Left lung (tissue), 10 donors: ENCODE results near the gene VPS54. TPM values are rescaled to one million over a fixed set of nuclear protein-coding genes. Genes with fewer than 3 reads are reported as not detected.

Source experiments
- ATAC-seq: fragments of 200-7000 bp; cut with Tn5 transposase; one replicate; pipeline ENCODE4 v1.9.1; 2020; ENCODE audit warnings: moderate library complexity
- DNase-seq, 4 donors: peaks; one replicate each; pipeline ENCODE4 v3.0.0-alpha.2; 2013 to 2020
- H3K27ac ChIP-seq, 2 donors: fragments of 200-600 bp; sonication (generic) in 1 of 2; one replicate each; pipeline versions ENCODE4 v1.5.0 to v1.8.0; 2020 to 2021
- H3K27me3 ChIP-seq, 2 donors: fragments of 200-600 bp; sonication (generic) in 1 of 2; one replicate each; pipeline versions ENCODE4 v1.5.0 to v1.8.0; 2020 to 2021
- H3K36me3 ChIP-seq, 2 donors: fragments of 200-600 bp; sonication (generic) in 1 of 2; one replicate each; pipeline versions ENCODE4 v1.5.0 to v1.8.0; 2020 to 2021
- H3K4me1 ChIP-seq, 2 donors: fragments of 200-600 bp; one replicate each; pipeline ENCODE4 v1.8.0; 2021
- H3K4me3 ChIP-seq, 2 donors: fragments of 200-600 bp; sonication (generic) in 1 of 2; one replicate each; pipeline versions ENCODE4 v1.5.0 to v1.8.0; 2020 to 2021; ENCODE audit warnings: mild to moderate bottlenecking in 1 of 2
- H3K9me3 ChIP-seq, 2 donors: fragments of 200-600 bp; sonication (generic) in 1 of 2; one replicate each; pipeline versions ENCODE4 v1.5.0 to v1.8.0; 2020 to 2021
- intact Hi-C, 2 donors: fragments of 100-400 bp; cut with DNase I; formaldehyde crosslinking; loops; one replicate each; pipeline versions ENCODE4 v1.11.2 to v1.14.2; 2022
- polyA plus RNA-seq, 6 donors: library from polyadenylated mRNA; unstranded; fragments of 120-200 nt; gene quantifications; one replicate each; pipeline ENCODE4 v1.2.1, GENCODE V29; 2013; ENCODE audit not compliant: insufficient read length in 6 of 6
- total RNA-seq, 2 donors: library from RNA; stranded (reverse); fragmentation: NEBNext Ultra II Directional; extraction: Animal tissue kit (Norgen Biotek cat#: 25700); gene quantifications; one replicate each; pipeline ENCODE4 v1.2.1, GENCODE V29; 2021
- TF ChIP-seq, protein P1 (sequence below), 2 donors: fragments of 200-600 bp; sonication (generic) in 1 of 2; IDR thresholded peaks; one replicate each; pipeline versions ENCODE4 v1.5.0 to v1.8.0; 2021; ENCODE audit warnings: antibody characterized with exemption in 2 of 2
- donor health status: DM: no; HTN: yes; CAD: no.
- donor health status: DM: no; HTN: no; CAD: no.

The VPS54 gene
- total and polyA plus RNA-seq, 8 donors = 24.1 to 53.2 (median 47.3) TPM

DNA sequence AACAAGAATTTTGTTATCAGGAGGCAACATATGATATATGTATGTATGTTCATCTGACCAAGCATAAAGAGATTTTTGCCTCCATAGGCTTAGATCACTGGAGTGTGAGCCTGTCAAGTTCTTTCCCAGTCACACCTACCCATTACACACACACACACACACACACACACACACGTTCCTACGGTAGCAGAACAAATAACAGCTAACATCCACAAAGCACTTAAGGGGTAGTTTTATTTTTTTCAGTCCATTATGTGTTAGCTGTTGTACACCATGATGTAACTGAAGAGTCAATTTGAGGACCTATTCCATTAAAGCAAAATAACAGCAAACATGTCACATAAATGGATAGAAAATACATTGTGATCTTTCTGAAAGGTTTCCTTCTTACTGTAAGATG is 138.0 kb downstream of the VPS54 start:
- Histone ChIP-seq H3K4me3 (no peak overlapping the region), H3K9me3 (no peaks in the 10 kb centered on the region), H3K27me3 (no peaks in the 10 kb centered on the region), H3K4me1 (no peaks in the 10 kb centered on the region), H3K27ac (no peak overlapping the region), H3K36me3 (peaks cover 0 to 61% of the 10 kb centered on the region in 2 donors)
- ATAC-seq = peak; percentile 63
- intact Hi-C loops = no loop called here
- peak in 1 of 4 donors; percentile 27 for DNase-seq
- TF ChIP-seq, protein P1, sequence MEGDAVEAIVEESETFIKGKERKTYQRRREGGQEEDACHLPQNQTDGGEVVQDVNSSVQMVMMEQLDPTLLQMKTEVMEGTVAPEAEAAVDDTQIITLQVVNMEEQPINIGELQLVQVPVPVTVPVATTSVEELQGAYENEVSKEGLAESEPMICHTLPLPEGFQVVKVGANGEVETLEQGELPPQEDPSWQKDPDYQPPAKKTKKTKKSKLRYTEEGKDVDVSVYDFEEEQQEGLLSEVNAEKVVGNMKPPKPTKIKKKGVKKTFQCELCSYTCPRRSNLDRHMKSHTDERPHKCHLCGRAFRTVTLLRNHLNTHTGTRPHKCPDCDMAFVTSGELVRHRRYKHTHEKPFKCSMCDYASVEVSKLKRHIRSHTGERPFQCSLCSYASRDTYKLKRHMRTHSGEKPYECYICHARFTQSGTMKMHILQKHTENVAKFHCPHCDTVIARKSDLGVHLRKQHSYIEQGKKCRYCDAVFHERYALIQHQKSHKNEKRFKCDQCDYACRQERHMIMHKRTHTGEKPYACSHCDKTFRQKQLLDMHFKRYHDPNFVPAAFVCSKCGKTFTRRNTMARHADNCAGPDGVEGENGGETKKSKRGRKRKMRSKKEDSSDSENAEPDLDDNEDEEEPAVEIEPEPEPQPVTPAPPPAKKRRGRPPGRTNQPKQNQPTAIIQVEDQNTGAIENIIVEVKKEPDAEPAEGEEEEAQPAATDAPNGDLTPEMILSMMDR (IDR thresholded peaks at IDR 0.05) = no peak

DNA sequence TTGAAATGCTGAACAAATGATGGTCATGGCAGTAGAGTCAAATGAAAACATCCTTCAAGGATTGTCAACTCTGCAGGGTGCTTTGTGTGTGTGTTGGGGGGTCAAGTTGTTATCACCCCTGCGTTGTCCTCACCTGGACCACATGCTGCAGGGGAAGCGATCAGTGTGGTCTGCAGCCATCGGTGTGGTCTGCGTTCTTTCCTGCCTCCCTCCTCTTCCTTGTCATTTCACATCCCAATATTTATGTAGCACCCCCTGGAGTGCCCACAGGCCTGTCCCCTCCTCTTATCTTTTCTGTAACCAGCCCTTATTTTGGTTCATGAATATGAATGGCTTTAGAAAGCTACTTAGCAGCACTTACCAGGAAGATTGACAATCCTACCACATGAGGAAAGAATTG is 138.6 kb downstream of the VPS54 start:
- intact Hi-C loops = no loop called here
- TF ChIP-seq, protein P1 (IDR thresholded peaks at IDR 0.05) = no peak
- no peak overlapping the region for H3K4me3 ChIP-seq
- no peaks in the 10 kb centered on the region for H3K9me3 ChIP-seq
- no peak for ATAC-seq
- H3K36me3 ChIP-seq = peaks cover 0 to 56% of the 10 kb centered on the region in 2 donors
- no peak overlapping the region for H3K27ac ChIP-seq
- H3K27me3 ChIP-seq = no peaks in the 10 kb centered on the region
- no peak for DNase-seq
- no peaks in the 10 kb centered on the region for H3K4me1 ChIP-seq

DNA sequence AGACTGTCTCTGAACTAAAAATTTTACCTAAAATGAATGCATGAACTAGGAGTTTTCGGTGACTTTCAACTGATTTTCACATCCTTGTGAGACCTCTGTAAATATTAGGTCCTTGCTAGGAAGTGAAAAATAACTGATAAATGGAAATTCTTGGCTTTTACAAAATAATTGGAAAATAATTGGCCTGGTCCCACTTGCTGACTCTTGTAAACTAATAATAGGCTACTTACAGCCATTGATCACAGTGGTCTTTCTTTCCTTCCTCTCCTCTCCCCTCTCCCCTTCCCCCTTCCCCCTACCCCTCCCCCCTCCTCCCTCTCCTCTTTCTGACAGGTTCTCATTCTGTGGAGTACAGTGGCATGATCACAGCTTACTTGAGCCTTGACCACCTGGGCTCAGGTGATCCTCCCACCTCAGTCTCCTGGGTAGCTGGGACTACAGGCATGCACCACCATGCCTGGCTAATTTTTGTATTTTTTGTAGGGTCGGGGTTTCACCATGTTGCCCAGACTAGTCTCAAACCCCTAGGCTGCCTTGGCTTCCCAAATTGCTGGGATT is 139.3 kb downstream of the VPS54 start:
- Histone ChIP-seq H3K4me3 (no peak overlapping the region), H3K27ac (no peak overlapping the region), H3K27me3 (no peaks in the 10 kb centered on the region), H3K36me3 (peaks cover 0 to 49% of the 10 kb centered on the region in 2 donors), H3K4me1 (no peaks in the 10 kb centered on the region), H3K9me3 (no peaks in the 10 kb centered on the region)
- TF ChIP-seq, protein P1 (IDR thresholded peaks at IDR 0.05) = no peak
- DNase-seq (no peak), ATAC-seq (no peak)
- intact Hi-C loops = no loop called here

DNA sequence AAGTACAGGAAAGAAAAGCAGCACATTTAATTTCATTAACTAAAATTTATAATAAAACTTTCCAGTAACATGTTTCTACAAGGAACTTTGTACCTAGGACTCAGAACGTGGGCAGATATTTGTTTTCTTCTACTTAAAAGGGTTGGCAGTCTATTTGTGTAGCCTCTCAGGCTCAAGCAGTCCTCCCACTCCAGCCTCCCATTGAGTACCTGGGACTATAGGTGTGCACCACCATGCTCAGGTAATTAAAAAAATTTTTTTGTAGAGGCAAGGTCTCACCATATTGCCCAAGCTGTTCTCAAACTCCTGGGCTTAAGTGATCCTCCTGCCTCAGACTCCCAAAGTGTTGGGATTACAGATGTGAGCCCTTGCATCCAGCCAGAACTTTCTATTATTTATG is 140.7 kb downstream of the VPS54 start:
- Histone ChIP-seq H3K27ac (no peak overlapping the region), H3K4me3 (no peak overlapping the region), H3K27me3 (no peaks in the 10 kb centered on the region), H3K4me1 (peaks cover 0 to 4% of the 10 kb centered on the region in 2 donors), H3K9me3 (no peaks in the 10 kb centered on the region), H3K36me3 (peaks cover 0 to 44% of the 10 kb centered on the region in 2 donors)
- ATAC-seq = no peak
- TF ChIP-seq, protein P1 (IDR thresholded peaks at IDR 0.05) = no peak
- DNase-seq = no peak
- intact Hi-C loops = no loop called here

DNA sequence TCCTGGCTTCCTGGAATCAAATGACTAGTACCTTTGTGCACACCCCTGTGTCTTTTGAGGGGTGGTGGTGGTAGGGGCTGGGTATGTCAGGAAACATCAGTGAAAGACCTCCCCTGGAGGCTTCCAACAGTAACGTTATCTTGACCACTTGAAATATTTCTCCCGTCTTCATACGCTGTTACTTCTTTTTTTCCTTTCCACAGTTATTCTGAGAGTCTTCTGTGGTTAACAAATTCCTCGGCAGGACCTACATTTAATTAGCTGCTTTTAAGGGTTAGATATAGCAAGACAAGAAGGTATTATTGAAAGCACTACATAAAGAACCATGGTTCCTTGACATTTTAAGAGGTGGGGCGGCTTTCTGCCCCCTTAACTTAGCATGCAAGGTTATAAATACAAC is 142.9 kb downstream of the VPS54 start:
- Histone ChIP-seq H3K9me3 (no peaks in the 10 kb centered on the region), H3K27ac (peak overlapping the region in 1 of 2 donors; percentile 4), H3K27me3 (no peaks in the 10 kb centered on the region), H3K36me3 (peaks cover 0 to 36% of the 10 kb centered on the region in 2 donors), H3K4me3 (no peak overlapping the region), H3K4me1 (peaks cover 6 to 19% of the 10 kb centered on the region in 2 donors)
- intact Hi-C loops = no loop called here
- no peak for DNase-seq
- TF ChIP-seq, protein P1 (IDR thresholded peaks at IDR 0.05) = no peak
- no peak for ATAC-seq
